HG03045 (cell line): Measurements from ENCODE around the gene UBE3A.
"Not testable (repeated sequence)": the region's sequence is repeated elsewhere in the genome, so short reads cannot be mapped to it uniquely, and the experiment has no call there.

Experiments
- ATAC-seq: cut with Tn5 transposase; IDR thresholded peaks from one replicate; pipeline ENCODE4 v1.9.1; 2021; ENCODE audit warnings: mild to moderate bottlenecking, moderate library complexity; ENCODE audit not compliant: unreplicated experiment

UBE3A gene

GRCh38 chr15:25439369-25439836 is 579 bp upstream of the UBE3A start:
- ATAC-seq = peak; percentile 2

GRCh38 chr15:25437777-25438600 is 835 bp downstream of the UBE3A start:
- ATAC-seq = peak; percentile 54

GRCh38 chr15:25436707-25437106 is 2.1 kb downstream of the UBE3A start:
- no peak for ATAC-seq

- ATAC-seq = no peak
These were observed 3.2 kb downstream of the UBE3A start for GRCh38 chr15:25435474-25436243.

GRCh38 chr15:25433118-25433865 is 5.5 kb downstream of the UBE3A start:
- no peak for ATAC-seq

- no peak for ATAC-seq
These were observed 6.8 kb downstream of the UBE3A start for GRCh38 chr15:25431836-25432561.

GRCh38 chr15:25427861-25428260 is 11.0 kb downstream of the UBE3A start:
- ATAC-seq = no peak

- ATAC-seq = no peak
These were observed 11.8 kb downstream of the UBE3A start for GRCh38 chr15:25426896-25427610.

- no peak for ATAC-seq
These were observed 14.8 kb downstream of the UBE3A start for GRCh38 chr15:25424073-25424472.

GRCh38 chr15:25422021-25422420 is 16.8 kb downstream of the UBE3A start:
- ATAC-seq = no peak

GRCh38 chr15:25418202-25418601 is 20.6 kb downstream of the UBE3A start:
- no peak for ATAC-seq

GRCh38 chr15:25417604-25418003 is 21.2 kb downstream of the UBE3A start:
- no peak for ATAC-seq

GRCh38 chr15:25416693-25417092 is 22.1 kb downstream of the UBE3A start:
- ATAC-seq = no peak

- no peak for ATAC-seq
These were observed 23.1 kb downstream of the UBE3A start for GRCh38 chr15:25415707-25416106.

GRCh38 chr15:25415217-25415616 is 23.6 kb downstream of the UBE3A start:
- no peak for ATAC-seq

GRCh38 chr15:25410649-25411048 is 28.2 kb downstream of the UBE3A start:
- no peak for ATAC-seq

GRCh38 chr15:25409731-25410130 is 29.1 kb downstream of the UBE3A start:
- ATAC-seq = not testable (repeated sequence)

- ATAC-seq = no peak
These were observed 29.9 kb downstream of the UBE3A start for GRCh38 chr15:25408929-25409328.

GRCh38 chr15:25408428-25408827 is 30.4 kb downstream of the UBE3A start:
- no peak for ATAC-seq

GRCh38 chr15:25407950-25408349 is 30.9 kb downstream of the UBE3A start:
- no peak for ATAC-seq
